Measurements from ENCODE around the gene PARD6B. TPM values are rescaled to one million over a fixed set of nuclear protein-coding genes. Genes with fewer than 3 reads are reported as not detected.

PARD6B gene
- total and polyA plus RNA-seq, 2 of the 4 experiments (the other 2 are of a cell fraction) = 0.17 to 0.90 TPM

DNA sequence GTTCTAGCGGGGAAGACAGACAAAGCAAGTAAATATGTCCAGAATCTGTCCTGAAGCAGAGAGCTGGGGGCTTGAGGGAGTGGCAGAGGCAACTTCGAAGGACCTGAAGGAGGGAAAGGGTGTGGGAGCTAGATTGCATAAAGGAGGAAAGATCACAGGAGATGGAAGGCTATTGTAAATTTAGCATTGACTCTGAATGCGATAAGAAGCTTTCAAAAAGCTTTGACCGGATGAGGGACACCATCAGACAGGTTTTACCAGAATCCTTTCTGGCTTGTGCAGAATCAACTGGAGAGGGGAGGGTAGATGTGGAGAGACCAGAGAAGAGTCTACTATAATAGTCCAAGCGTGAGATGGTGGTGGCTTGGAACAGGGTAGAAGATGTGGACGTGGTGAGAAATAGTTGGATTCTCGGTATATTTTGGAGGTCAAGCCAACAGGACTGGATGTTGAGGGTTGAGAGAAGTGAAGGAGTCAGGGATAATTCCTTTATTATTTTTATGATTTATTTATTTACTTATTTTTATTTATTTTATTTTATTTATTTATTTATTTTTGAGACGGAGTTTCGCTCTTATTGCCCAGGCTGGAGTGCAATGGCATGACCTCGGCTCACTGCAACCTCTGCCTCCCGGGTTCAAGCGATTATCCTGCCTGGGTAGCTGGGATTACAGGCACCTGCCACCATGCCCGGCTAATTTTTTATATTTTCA is 20.1 kb upstream of the PARD6B start:
- BruUV-seq (replicated peaks) = no TSS peak
- no peak overlapping the region; the same call in 1 of the 2 replicates for H3K27ac ChIP-seq (ENCODE audit: insufficient read depth, low read length)

More for the DNA sequence above, 20.1 kb upstream of the PARD6B start:
- H3K4ac ChIP-seq (ENCODE audit: low read depth, low read length) = peak overlapping the region; percentile 77
- H2BK15ac ChIP-seq (ENCODE audit: low read depth, low read length) = peak overlapping the region; percentile 20; the same call in 1 of the 3 replicates
- no peaks in the 10 kb centered on the region for H3K36me3 ChIP-seq (ENCODE audit: control insufficient read depth, insufficient read depth, low read length)
- no peak for TF ChIP-seq BHLHE40 (IDR thresholded peaks at IDR 0.05; ENCODE audit: low read depth, low read length)
- no peak for TF ChIP-seq MAFK (IDR thresholded peaks at IDR 0.05; ENCODE audit: low read depth, low read length)
- TF ChIP-seq, protein P1, sequence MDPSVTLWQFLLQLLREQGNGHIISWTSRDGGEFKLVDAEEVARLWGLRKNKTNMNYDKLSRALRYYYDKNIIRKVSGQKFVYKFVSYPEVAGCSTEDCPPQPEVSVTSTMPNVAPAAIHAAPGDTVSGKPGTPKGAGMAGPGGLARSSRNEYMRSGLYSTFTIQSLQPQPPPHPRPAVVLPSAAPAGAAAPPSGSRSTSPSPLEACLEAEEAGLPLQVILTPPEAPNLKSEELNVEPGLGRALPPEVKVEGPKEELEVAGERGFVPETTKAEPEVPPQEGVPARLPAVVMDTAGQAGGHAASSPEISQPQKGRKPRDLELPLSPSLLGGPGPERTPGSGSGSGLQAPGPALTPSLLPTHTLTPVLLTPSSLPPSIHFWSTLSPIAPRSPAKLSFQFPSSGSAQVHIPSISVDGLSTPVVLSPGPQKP (IDR thresholded peaks at IDR 0.05; ENCODE audit: borderline replicate concordance, low read depth, low read length) = no peak
- TF ChIP-seq RFX5 (IDR thresholded peaks at IDR 0.05; ENCODE audit: low read depth, low read length) = no peak
- TF ChIP-seq SMC3 (IDR thresholded peaks at IDR 0.05; ENCODE audit: low read depth, low read length) = no peak
- no peak for TF ChIP-seq POLR2A (IDR thresholded peaks at IDR 0.05; ENCODE audit: low read depth, low read length)
- no peak for TF ChIP-seq CEBPB (IDR thresholded peaks at IDR 0.05; ENCODE audit: low read depth, low read length)
- TF ChIP-seq MAZ (IDR thresholded peaks at IDR 0.05; ENCODE audit: borderline replicate concordance, low read depth, low read length) = no peak
- TF ChIP-seq FOS (IDR thresholded peaks at IDR 0.05; ENCODE audit: low read depth, low read length) = no peak
- no peak for TF ChIP-seq CHD1 (IDR thresholded peaks at IDR 0.05; ENCODE audit: low read depth, low read length)
- TF ChIP-seq, protein P2, sequence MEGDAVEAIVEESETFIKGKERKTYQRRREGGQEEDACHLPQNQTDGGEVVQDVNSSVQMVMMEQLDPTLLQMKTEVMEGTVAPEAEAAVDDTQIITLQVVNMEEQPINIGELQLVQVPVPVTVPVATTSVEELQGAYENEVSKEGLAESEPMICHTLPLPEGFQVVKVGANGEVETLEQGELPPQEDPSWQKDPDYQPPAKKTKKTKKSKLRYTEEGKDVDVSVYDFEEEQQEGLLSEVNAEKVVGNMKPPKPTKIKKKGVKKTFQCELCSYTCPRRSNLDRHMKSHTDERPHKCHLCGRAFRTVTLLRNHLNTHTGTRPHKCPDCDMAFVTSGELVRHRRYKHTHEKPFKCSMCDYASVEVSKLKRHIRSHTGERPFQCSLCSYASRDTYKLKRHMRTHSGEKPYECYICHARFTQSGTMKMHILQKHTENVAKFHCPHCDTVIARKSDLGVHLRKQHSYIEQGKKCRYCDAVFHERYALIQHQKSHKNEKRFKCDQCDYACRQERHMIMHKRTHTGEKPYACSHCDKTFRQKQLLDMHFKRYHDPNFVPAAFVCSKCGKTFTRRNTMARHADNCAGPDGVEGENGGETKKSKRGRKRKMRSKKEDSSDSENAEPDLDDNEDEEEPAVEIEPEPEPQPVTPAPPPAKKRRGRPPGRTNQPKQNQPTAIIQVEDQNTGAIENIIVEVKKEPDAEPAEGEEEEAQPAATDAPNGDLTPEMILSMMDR (conservative IDR thresholded peaks at IDR 0.05; ENCODE audit: low read depth, low read length) = no peak
- H3K79me1 ChIP-seq (ENCODE audit: low read depth in 1 of 2, low read length in 2 of 2) = 0 out of 4 replicates have a peak, but pooled peaks cover 0 to 3% of the 10 kb centered on the region in 2 experiments
- DNase-seq (no peak), ATAC-seq (ENCODE audit: low read depth) (no peak)
- H3K18ac ChIP-seq (ENCODE audit: low read depth, low read length) = peak overlapping the region; percentile 72; the same call in 1 of the 2 replicates
- H3K4me3 ChIP-seq (ENCODE audit: insufficient read depth, low read depth, low read length) = no peak overlapping the region
- H3K56ac ChIP-seq (ENCODE audit: extremely low read depth, insufficient read depth, low read length) = no peak overlapping the region
- H3K9me1 ChIP-seq (ENCODE audit: insufficient read depth, low read length) = peaks cover 6% of the 10 kb centered on the region
- H4K8ac ChIP-seq (ENCODE audit: low read depth in 2 of 2, low read length in 2 of 2) = peak overlapping the region; percentile 9 to 84; a peak in 2 of 4 replicates
- H3K27me3 ChIP-seq (ENCODE audit: control insufficient read depth, insufficient read depth, low read length) = no peaks in the 10 kb centered on the region
- in situ Hi-C loops (cut with MboI; ENCODE audit: low sequenced_read_pairs) (no loop called here), dilution Hi-C loops (cut with HindIII; ENCODE audit: low sequenced_read_pairs, unreplicated experiment) (no loop called here), intact Hi-C loops (cut with micrococcal nuclease) (no loop called here)
- peak overlapping the region; percentile 91 for H2AK5ac ChIP-seq (ENCODE audit: low read depth, low read length)
- no peaks in the 10 kb centered on the region for H3K9me3 ChIP-seq (ENCODE audit: control insufficient read depth, insufficient read depth, low read length)
- ChIA-PET POLR2A (ENCODE audit: unreplicated experiment) (no interaction called here), CTCF (no interaction called here)
- H3K14ac ChIP-seq (replicated peaks; ENCODE audit: low read depth, low read length) = peak overlapping the region; percentile 43; the same call in 1 of the 2 replicates
- no peak overlapping the region for H2AK9ac ChIP-seq (replicated peaks; ENCODE audit: low read depth, low read length, poor library complexity)
- H4K5ac ChIP-seq (ENCODE audit: low read depth, low read length) = peak overlapping the region; percentile 82
- H3K9ac ChIP-seq (ENCODE audit: low read depth, low read length) = no peak overlapping the region
- H4K91ac ChIP-seq (ENCODE audit: insufficient read depth, low read depth, low read length) = peak overlapping the region; percentile 69; the same call in 1 of the 2 replicates
- WGBS, 2 experiments (ENCODE audit: extremely low coverage in 2 of 2, insufficient read length in 1 of 2) = 93% methylated on average over 8 of the region's 13 CpGs; no CpG with 5 or more reads in 1 of the 2 experiments
- no peaks in the 10 kb centered on the region for H4K20me1 ChIP-seq (ENCODE audit: insufficient read depth, low read length)
- H2BK5ac ChIP-seq (ENCODE audit: low read depth, low read length, poor library complexity, severe bottlenecking) = no peak overlapping the region
- peak overlapping the region; percentile 91; the same call in 1 of the 2 replicates for H2BK120ac ChIP-seq (ENCODE audit: low read depth, low read length)
- H3K4me1 ChIP-seq (ENCODE audit: control insufficient read depth, insufficient read depth, low read length) = peaks cover 13% of the 10 kb centered on the region
- peak overlapping the region; percentile 78 for H2AFZ ChIP-seq (replicated peaks; ENCODE audit: low read length, poor library complexity)
- H2BK20ac ChIP-seq (ENCODE audit: low read depth, low read length) = peak overlapping the region; percentile 56; the same call in 1 of the 2 replicates
- H3K4me2 ChIP-seq (ENCODE audit: low read depth, low read length) = no peak overlapping the region
- H3K23ac ChIP-seq (ENCODE audit: low read depth, low read length) = no peak overlapping the region
